ENCODE data around the gene BMPR1A.

BMPR1A gene

GRCh38 chr10:86969421-86970041, 213.1 kb downstream of the BMPR1A start:
- no peak overlapping the region for H3K4me3 ChIP-seq (replicated peaks; ENCODE audit: low read depth, low read length)
- TF ChIP-seq CTCF (IDR thresholded peaks at IDR 0.05; ENCODE audit: low read length, missing control alignments) = no peak
- no peak for DNase-seq (ENCODE audit: low read depth)

GRCh38 chr10:86970162-86970981, 214.0 kb downstream of the BMPR1A start:
- DNase-seq (ENCODE audit: low read depth) = no peak

GRCh38 chr10:86970982-86971231, 214.5 kb downstream of the BMPR1A start:
- DNase-seq (ENCODE audit: low read depth) = no peak
- TF ChIP-seq CTCF (IDR thresholded peaks at IDR 0.05; ENCODE audit: low read length, missing control alignments) = no peak
- H3K4me3 ChIP-seq (replicated peaks; ENCODE audit: low read depth, low read length) = peak overlapping the region; percentile 59

More at GRCh38 chr10:86970162-86970981, 214.0 kb downstream of the BMPR1A start:
- H3K4me3 ChIP-seq (replicated peaks; ENCODE audit: low read depth, low read length) = peak overlapping the region; percentile 59
- TF ChIP-seq CTCF (IDR thresholded peaks at IDR 0.05; ENCODE audit: low read length, missing control alignments) = no peak

- H3K4me3 ChIP-seq (replicated peaks; ENCODE audit: low read depth, low read length) = peak overlapping the region; percentile 59
- DNase-seq (ENCODE audit: low read depth) = peak; percentile 76
- no peak for TF ChIP-seq CTCF (IDR thresholded peaks at IDR 0.05; ENCODE audit: low read length, missing control alignments)
Observed at GRCh38 chr10:86971232-86971991, 215.0 kb downstream of the BMPR1A start.

- DNase-seq (ENCODE audit: low read depth) = no peak
- no peak overlapping the region for H3K4me3 ChIP-seq (replicated peaks; ENCODE audit: low read depth, low read length)
- no peak for TF ChIP-seq CTCF (IDR thresholded peaks at IDR 0.05; ENCODE audit: low read length, missing control alignments)
Observed at GRCh38 chr10:86972613-86973380, 216.4 kb downstream of the BMPR1A start.

- no peak overlapping the region for H3K4me3 ChIP-seq (replicated peaks; ENCODE audit: low read depth, low read length)
- no peak for TF ChIP-seq CTCF (IDR thresholded peaks at IDR 0.05; ENCODE audit: low read length, missing control alignments)
- DNase-seq (ENCODE audit: low read depth) = no peak
Observed at GRCh38 chr10:86974484-86974883, 218.1 kb downstream of the BMPR1A start.
